Esophagus squamous epithelium (tissue), 4 donors: ENCODE data around the gene KRTAP9-6. TPM values are rescaled to one million over a fixed set of nuclear protein-coding genes. Genes with fewer than 3 reads are reported as not detected.

ENCODE experiments used
- small RNA-seq, 4 donors: library from RNA; depleted of rRNA; stranded (forward); fragments of <200 nt; gene quantifications; one replicate each; pipeline ENCODE3, GENCODE V24; 2016
- total RNA-seq, 4 donors: library from RNA; depleted of rRNA; stranded (reverse); fragments of >200 nt; gene quantifications; one replicate each; pipeline ENCODE4 v1.1.0, GENCODE V29; 2016

KRTAP9-6 gene
- total RNA-seq, 4 donors from 2014 or later, result not detected

Small RNA genes lying within 50 kb of the gene (small RNA-seq; reads per million reads assigned to genes)
- 0 reads per million in 4 donors for gene KRTAP9-10P

Other genes starting within 250 kb of the KRTAP9-6 start
- not detected for gene KRTAP1-5, start 238.2 kb upstream of the KRTAP9-6 start, total RNA-seq
- gene KRTAP1-4, start 235.2 kb upstream of the KRTAP9-6 start, total RNA-seq, result not detected
- gene KRTAP1-3, start 230.5 kb upstream of the KRTAP9-6 start, total RNA-seq, result not detected
- not detected for gene KRTAP1-1, start 223.9 kb upstream of the KRTAP9-6 start, total RNA-seq
- gene KRTAP2-1, start 218.1 kb upstream of the KRTAP9-6 start, total RNA-seq, result not detected
- gene KRTAP2-2, start 210.1 kb upstream of the KRTAP9-6 start, total RNA-seq, result not detected
- gene KRTAP2-3, start 205.3 kb upstream of the KRTAP9-6 start, total RNA-seq, result not detected
- not detected for gene KRTAP2-4, start 199.5 kb upstream of the KRTAP9-6 start, total RNA-seq
- gene KRTAP4-7, start 181.2 kb upstream of the KRTAP9-6 start, total RNA-seq, result not detected
- not detected for gene KRTAP4-8, start 167.2 kb upstream of the KRTAP9-6 start, total RNA-seq
- gene KRTAP4-16, start 163.2 kb upstream of the KRTAP9-6 start, total RNA-seq, result not detected
- gene KRTAP4-9, start 160.0 kb upstream of the KRTAP9-6 start, total RNA-seq, result not detected
- gene KRTAP4-11, start 147.0 kb upstream of the KRTAP9-6 start, total RNA-seq, result under 1 TPM in 1 of 4 donors, not detected in 3; 0.22 TPM
- gene KRTAP4-12, start 141.2 kb upstream of the KRTAP9-6 start, total RNA-seq, result not detected
- gene KRTAP4-6, start 124.8 kb upstream of the KRTAP9-6 start, total RNA-seq, result not detected
- not detected for gene KRTAP4-5, start 115.6 kb upstream of the KRTAP9-6 start, total RNA-seq
- gene KRTAP4-4, start 104.6 kb upstream of the KRTAP9-6 start, total RNA-seq, result not detected
- gene KRTAP4-3, start 97.2 kb upstream of the KRTAP9-6 start, total RNA-seq, result not detected
- not detected for gene KRTAP4-2, start 87.2 kb upstream of the KRTAP9-6 start, total RNA-seq
- not detected for gene KRTAP4-1, start 80.5 kb upstream of the KRTAP9-6 start, total RNA-seq
- gene KRTAP9-1, start 75.5 kb upstream of the KRTAP9-6 start, total RNA-seq, result not detected
- gene KRTAP9-2, start 38.7 kb upstream of the KRTAP9-6 start, total RNA-seq, result not detected
- gene KRTAP9-3, start 32.9 kb upstream of the KRTAP9-6 start, total RNA-seq, result not detected
- gene KRTAP9-8, start 27.4 kb upstream of the KRTAP9-6 start, total RNA-seq, result not detected
- not detected for gene KRTAP9-4, start 15.7 kb upstream of the KRTAP9-6 start, total RNA-seq
- gene KRTAP9-9, start 10.0 kb upstream of the KRTAP9-6 start, total RNA-seq, result not detected
- not detected for gene KRTAP9-7, start 10.3 kb downstream of the KRTAP9-6 start, total RNA-seq
- gene KRTAP29-1, start 37.5 kb downstream of the KRTAP9-6 start, total RNA-seq, result not detected
- gene KRTAP16-1, start 43.9 kb downstream of the KRTAP9-6 start, total RNA-seq, result not detected
- not detected for gene KRTAP17-1, start 50.3 kb downstream of the KRTAP9-6 start, total RNA-seq
- gene KRT33A, start 85.5 kb downstream of the KRTAP9-6 start, total RNA-seq, result 1 to 10 TPM in 2 of 4 donors, under 1 TPM in 1, not detected in 1; 0.21 to 2.7 (median 1.9) TPM
- under 1 TPM in 2 of 4 donors, not detected in 2; 0.32 to 0.57 TPM for gene KRT33B, start 104.4 kb downstream of the KRTAP9-6 start, total RNA-seq
- 1 to 10 TPM in 1 of 4 donors, under 1 TPM in 3; 0.40 to 1.1 (median 0.64) TPM for gene KRT34, start 116.9 kb downstream of the KRTAP9-6 start, total RNA-seq
- 1 to 10 TPM in 2 of 4 donors, under 1 TPM in 1, not detected in 1; 0.79 to 2.5 (median 1.5) TPM for gene KRT31, start 132.2 kb downstream of the KRTAP9-6 start, total RNA-seq
- not detected for gene KRT37, start 159.2 kb downstream of the KRTAP9-6 start, total RNA-seq
- under 1 TPM in 1 of 4 donors, not detected in 3; 0.18 TPM for gene KRT38, start 175.6 kb downstream of the KRTAP9-6 start, total RNA-seq
- gene KRT32, start 202.0 kb downstream of the KRTAP9-6 start, total RNA-seq, result 10 to 100 TPM in 1 of 4 donors, 1 to 10 TPM in 2, under 1 TPM in 1; 0.61 to 12.8 (median 4.6) TPM
- not detected for gene KRT35, start 215.8 kb downstream of the KRTAP9-6 start, total RNA-seq
- under 1 TPM in 1 of 4 donors, not detected in 3; 0.38 TPM for gene KRT36, start 224.5 kb downstream of the KRTAP9-6 start, total RNA-seq
- gene KRT13, start 240.2 kb downstream of the KRTAP9-6 start, total RNA-seq, result over 10,000 TPM; 27,182 to 79,363 (median 33,601) TPM